Astrocyte (in vitro differentiated cells and primary cell): Measurements from ENCODE around the gene TMOD4.

ENCODE experiments used
- CTCF ChIP-seq: IDR thresholded peaks from 2 replicates; pipeline ENCODE4 v1.5.1; 2011; ENCODE audit warnings: low read depth, mild to moderate bottlenecking, inconsistent platforms, low read length, moderate library complexity; ENCODE audit not compliant: insufficient read depth
- EZH2 ChIP-seq: IDR thresholded peaks from 2 replicates; pipeline ENCODE4 v1.6.1; 2012; ENCODE audit warnings: mild to moderate bottlenecking, low read length, inconsistent platforms; ENCODE audit not compliant: insufficient read depth

- no peak for TF ChIP-seq CTCF
- TF ChIP-seq EZH2, result no peak
Observed at GRCh38 chr1:151165281-151165737, 10.5 kb downstream of the TMOD4 start.
